Keratinocyte (primary cell): ENCODE data around the gene ETFRF1. TPM values are rescaled to one million over a fixed set of nuclear protein-coding genes. Genes with fewer than 3 reads are reported as not detected.

Experiments
- DNase-seq: peaks from one replicate; pipeline ENCODE4 v3.0.0-alpha.2; 2011; ENCODE audit warnings: low read depth, missing footprints, low spot score
- FAIRE-seq: peaks from 2 replicates; lab custom pipeline; 2011; peaks lifted over from hg19 to GRCh38; lab: Jason Lieb, UNC
- H2AFZ ChIP-seq: 2 replicates; pipeline ENCODE4 v1.6.0; 2012; ENCODE audit warnings: low read length, control low read depth, inconsistent platforms; ENCODE audit not compliant: control insufficient read depth
- H3K27ac ChIP-seq: 2 replicates; pipeline ENCODE4 v1.5.1; 2011; ENCODE audit warnings: low read length; ENCODE audit not compliant: control insufficient read depth, insufficient read depth
- H3K27me3 ChIP-seq: 3 replicates; pipeline ENCODE4 v1.6.0; 2011; ENCODE audit warnings: low read length; ENCODE audit not compliant: control insufficient read depth, insufficient read depth; ENCODE audit errors: extremely low read depth
- H3K36me3 ChIP-seq, 2 experiments: 2 replicates in 1 of 2; 3 replicates in 1 of 2; pipeline ENCODE4 v1.5.1; 2011; ENCODE audit warnings: low read length in 2 of 2, mild to moderate bottlenecking in 1 of 2; ENCODE audit not compliant: control insufficient read depth in 2 of 2, insufficient read depth in 2 of 2; ENCODE audit errors: extremely low read depth in 1 of 2
- H3K4me1 ChIP-seq: 3 replicates; pipeline ENCODE4 v1.5.1; 2011; ENCODE audit warnings: low read length; ENCODE audit not compliant: control insufficient read depth, insufficient read depth; ENCODE audit errors: extremely low read depth
- H3K4me2 ChIP-seq: 3 replicates; pipeline ENCODE4 v1.6.0; 2011; ENCODE audit warnings: low read depth, low read length; ENCODE audit not compliant: control insufficient read depth, insufficient read depth; ENCODE audit errors: extremely low read depth
- H3K4me3 ChIP-seq, 3 experiments: fragments of 200-600 bp in 1 of 3; sonication (generic) in 1 of 3; 2 replicates in 2 of 3; 3 replicates in 1 of 3; pipeline ENCODE4 v1.5.1; 2011 to 2016; ENCODE audit warnings: low read length in 3 of 3, mild to moderate bottlenecking in 3 of 3, control low read depth in 2 of 3, inconsistent platforms in 1 of 3, low read depth in 1 of 3, mixed read lengths in 1 of 3, mixed run types in 1 of 3, moderate library complexity in 1 of 3; ENCODE audit not compliant: control insufficient read depth in 2 of 3, insufficient read depth in 2 of 3; ENCODE audit errors: extremely low read depth in 1 of 3
- H3K79me2 ChIP-seq: 2 replicates; pipeline ENCODE4 v1.6.0; 2012; ENCODE audit warnings: low read length; ENCODE audit not compliant: control insufficient read depth, insufficient read depth
- H3K9ac ChIP-seq: 3 replicates; pipeline ENCODE4 v1.6.0; 2011; ENCODE audit warnings: low read length; ENCODE audit not compliant: control insufficient read depth, insufficient read depth; ENCODE audit errors: extremely low read depth
- H3K9me1 ChIP-seq: 3 replicates; pipeline ENCODE4 v1.6.0; 2011; ENCODE audit warnings: low read length; ENCODE audit not compliant: control insufficient read depth, insufficient read depth; ENCODE audit errors: extremely low read depth
- H3K9me3 ChIP-seq: 2 replicates; pipeline ENCODE4 v1.5.1; 2012; ENCODE audit warnings: low read depth, low read length; ENCODE audit not compliant: control insufficient read depth
- H4K20me1 ChIP-seq: 3 replicates; pipeline ENCODE4 v1.6.0; 2011; ENCODE audit warnings: low read length; ENCODE audit not compliant: control insufficient read depth, insufficient read depth; ENCODE audit errors: extremely low read depth
- CTCF ChIP-seq, 3 experiments: IDR thresholded peaks in 1 of 3; conservative IDR thresholded peaks in 1 of 3; optimal IDR thresholded peaks in 1 of 3; 2 replicates in 2 of 3; 3 replicates in 1 of 3; pipeline versions ENCODE3 to v1.5.1; 2011; ENCODE audit warnings: low read length in 3 of 3, mild to moderate bottlenecking in 3 of 3, moderate library complexity in 2 of 3, control low read depth in 1 of 3, inconsistent platforms in 1 of 3; ENCODE audit not compliant: insufficient read depth in 2 of 3; ENCODE audit errors: extremely low read depth in 1 of 3
- EZH2 ChIP-seq: IDR thresholded peaks from one replicate; pipeline ENCODE4 v1.6.1; 2012; ENCODE audit warnings: inconsistent platforms, mild to moderate bottlenecking, low read length, moderate library complexity
- dilution Hi-C: fragments of 300-500 bp; cut with MboI; formaldehyde crosslinking; loops from one replicate; pipeline ENCODE4 v1.7.0; 2020; ENCODE audit warnings: low sequenced_read_pairs; ENCODE audit not compliant: extremely low pct_ligation_motif_present
- polyA plus RNA-seq, 5 experiments: library from polyadenylated mRNA; depleted of rRNA in 3 of 5; stranded (reverse) in 3 of 5; stranded (forward) in 1 of 5; unstranded in 1 of 5; fragments of >200 nt; gene quantifications; 1 replicate in 1 of 5; 2 replicates in 3 of 5; 3 replicates in 1 of 5; pipeline versions ENCODE4 v1.2.1 to v1.2.3, GENCODE V29; 2011 to 2012; ENCODE audit warnings: missing spikeins in 2 of 5, low read depth in 1 of 5, low replicate concordance in 1 of 5

ETFRF1 gene
- polyA plus RNA-seq, 1 donor (not counting 4 experiments of a cell fraction or from before 2014, with no cell fraction given) = 13.6 TPM

DNA sequence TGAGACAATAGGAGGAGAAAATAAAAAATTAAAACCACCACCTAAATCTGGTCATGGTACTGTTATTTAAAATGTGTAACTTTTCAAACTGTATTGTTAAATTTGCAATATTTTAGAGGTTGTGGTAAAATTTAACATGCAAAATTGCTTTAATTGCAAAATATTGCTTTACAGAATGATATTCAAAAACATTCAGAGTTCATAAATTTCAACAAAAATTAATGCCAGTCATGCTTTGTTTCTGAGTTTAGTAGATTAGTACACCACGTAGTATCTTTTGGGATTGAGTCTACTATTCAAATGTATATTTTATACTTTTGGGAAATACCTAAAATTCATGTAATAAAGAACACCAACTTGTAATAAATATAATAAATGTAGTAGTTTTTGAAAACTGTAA is 18.3 kb downstream of the ETFRF1 start:
- H3K9me3 ChIP-seq = no peaks in the 10 kb centered on the region
- no peak overlapping the region for H3K4me3 ChIP-seq
- H3K4me2 ChIP-seq = no peak overlapping the region
- dilution Hi-C loops = no loop called here
- no peak overlapping the region for H3K27ac ChIP-seq
- no peak overlapping the region for H3K9ac ChIP-seq
- no peaks in the 10 kb centered on the region for H3K9me1 ChIP-seq
- peaks cover 0 to 3% of the 10 kb centered on the region in 2 experiments for H3K36me3 ChIP-seq
- H2AFZ ChIP-seq = no peak overlapping the region
- FAIRE-seq = no peak
- H3K4me1 ChIP-seq = no peaks in the 10 kb centered on the region
- TF ChIP-seq CTCF (optimal IDR thresholded peaks at IDR 0.05 in 1 of 3, IDR thresholded peaks at IDR 0.05 in 1 of 3, conservative IDR thresholded peaks at IDR 0.05 in 1 of 3; ENCODE audit: extremely low read depth in 1 of 3, insufficient read depth in 2 of 3, low read length in 3 of 3) (no peak), EZH2 (no peak)
- H4K20me1 ChIP-seq = no peaks in the 10 kb centered on the region
- H3K27me3 ChIP-seq = no peaks in the 10 kb centered on the region
- DNase-seq = no peak
- H3K79me2 ChIP-seq = no peaks in the 10 kb centered on the region

DNA sequence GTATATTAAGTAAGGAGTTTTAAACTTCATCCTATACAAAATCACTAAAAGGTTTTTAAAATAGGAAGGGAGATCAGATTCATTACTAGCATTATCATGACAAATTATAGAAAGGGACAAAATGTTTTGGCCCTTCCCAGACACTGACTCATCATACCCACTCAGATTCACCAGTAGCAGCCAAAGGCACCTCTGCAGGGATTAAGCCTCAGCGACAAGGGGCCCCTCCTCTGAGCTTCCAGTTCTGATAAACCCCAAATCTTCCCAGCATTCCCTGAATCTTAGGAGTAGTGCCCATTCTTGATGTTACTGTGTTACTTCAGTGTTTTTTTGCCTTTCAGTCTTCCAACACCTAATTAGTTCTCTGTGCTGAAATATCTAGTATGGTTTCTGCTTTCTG is 41.2 kb downstream of the ETFRF1 start:
- Histone ChIP-seq H3K27ac (no peak overlapping the region), H3K4me1 (peaks cover 7% of the 10 kb centered on the region), H3K4me2 (no peak overlapping the region), H3K36me3 (peaks cover 2 to 4% of the 10 kb centered on the region in 2 experiments), H4K20me1 (no peaks in the 10 kb centered on the region), H3K4me3 (no peak overlapping the region), H2AFZ (no peak overlapping the region), H3K9ac (no peak overlapping the region), H3K27me3 (no peaks in the 10 kb centered on the region), H3K79me2 (peaks cover 59% of the 10 kb centered on the region), H3K9me3 (no peaks in the 10 kb centered on the region), H3K9me1 (peaks cover 2% of the 10 kb centered on the region)
- no peak for DNase-seq
- peak; percentile 39 for FAIRE-seq
- TF ChIP-seq EZH2 = no peak
- no peak for TF ChIP-seq CTCF (optimal IDR thresholded peaks at IDR 0.05 in 1 of 3, IDR thresholded peaks at IDR 0.05 in 1 of 3, conservative IDR thresholded peaks at IDR 0.05 in 1 of 3; ENCODE audit: extremely low read depth in 1 of 3, insufficient read depth in 2 of 3, low read length in 3 of 3)
- dilution Hi-C loops = no loop called here
